KOPT-K1 (cell line): Measurements from ENCODE around the gene SLC19A1.

Experiments used
- H3K27ac ChIP-seq: fragments of 200-600 bp; sonication (generic); 2 replicates; pipeline ENCODE4 v1.5.1; 2016; ENCODE audit warnings: antibody characterized with exemption, mild to moderate bottlenecking, low read depth, low read length; ENCODE audit not compliant: poor library complexity, severe bottlenecking
- H3K36me3 ChIP-seq: fragments of 200-600 bp; sonication (generic); 2 replicates; pipeline ENCODE4 v1.5.1; 2017; ENCODE audit warnings: antibody characterized with exemption, mild to moderate bottlenecking, low read length, moderate library complexity; ENCODE audit not compliant: insufficient read depth
- H3K9me3 ChIP-seq: fragments of 200-600 bp; sonication (generic); 2 replicates; pipeline ENCODE4 v1.5.1; 2017; ENCODE audit warnings: antibody characterized with exemption, low read length, mild to moderate bottlenecking; ENCODE audit not compliant: insufficient read depth, poor library complexity, severe bottlenecking

Gene SLC19A1

DNA sequence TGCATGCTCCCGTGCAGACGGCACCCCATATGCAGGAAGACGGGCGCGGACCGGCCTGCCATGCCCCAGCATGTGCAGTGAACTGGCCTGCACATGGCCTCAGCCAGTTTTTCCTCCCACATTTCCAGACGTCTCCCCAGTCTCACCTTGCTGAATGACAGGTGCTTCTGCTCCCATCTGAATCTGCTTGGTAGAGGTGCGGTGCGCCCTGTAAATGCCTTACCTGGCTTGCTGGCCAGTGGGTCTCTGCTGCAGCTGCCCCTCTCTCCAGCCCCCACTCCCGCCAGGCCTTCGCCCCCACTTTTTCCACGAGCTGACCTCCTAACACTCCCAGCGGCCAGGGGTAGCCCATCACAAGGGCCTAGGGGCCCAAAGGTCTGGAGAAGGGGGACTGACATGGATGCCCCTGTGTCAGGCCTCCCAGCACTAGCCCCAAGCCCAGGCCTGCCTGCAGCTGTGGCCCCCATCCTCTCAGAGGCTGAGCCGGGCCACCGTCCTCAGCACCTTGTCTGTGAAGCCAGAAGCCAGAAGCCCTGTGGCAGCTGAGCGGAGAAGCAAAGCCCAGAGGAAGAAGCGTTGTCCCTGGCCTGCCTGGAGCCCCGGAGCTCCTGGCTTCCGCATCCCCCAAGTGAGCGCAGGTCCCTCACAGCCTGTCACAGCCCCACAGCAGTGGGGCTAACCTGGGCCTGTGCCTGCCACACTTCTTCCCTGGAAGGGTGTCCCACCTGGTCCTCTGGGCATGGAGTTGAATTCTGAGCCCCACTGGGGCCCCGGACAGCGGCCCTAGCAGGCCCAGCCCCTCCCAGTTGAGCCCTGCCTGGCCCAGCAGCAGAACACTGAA, 3.7 kb upstream of the SLC19A1 start:
- no peak overlapping the region for H3K27ac ChIP-seq
- H3K36me3 ChIP-seq, result no peaks in the 10 kb centered on the region
- H3K9me3 ChIP-seq, result no peaks in the 10 kb centered on the region

GRCh38 chr21:45545236-45545570, 3.0 kb upstream of the SLC19A1 start:
- 0 out of 2 replicates have a peak, but pooled peaks cover 2% of the 10 kb centered on the region for H3K36me3 ChIP-seq
- H3K9me3 ChIP-seq, result no peaks in the 10 kb centered on the region
- no peak overlapping the region for H3K27ac ChIP-seq

- H3K27ac ChIP-seq, result no peak overlapping the region
- H3K9me3 ChIP-seq, result no peaks in the 10 kb centered on the region
- H3K36me3 ChIP-seq, result peaks cover 8% of the 10 kb centered on the region; the same call in 1 of the 2 replicates
These were observed 2.4 kb upstream of the SLC19A1 start for GRCh38 chr21:45544449-45545235.

- Histone ChIP-seq H3K36me3 (peaks cover 15% of the 10 kb centered on the region; the same call in 1 of the 2 replicates), H3K27ac (no peak overlapping the region), H3K9me3 (no peaks in the 10 kb centered on the region)
These were observed 1.6 kb upstream of the SLC19A1 start for GRCh38 chr21:45543710-45544448.

- Histone ChIP-seq H3K36me3 (peaks cover 20% of the 10 kb centered on the region; the same call in 1 of the 2 replicates), H3K9me3 (no peaks in the 10 kb centered on the region), H3K27ac (no peak overlapping the region)
These were observed 1.1 kb upstream of the SLC19A1 start for GRCh38 chr21:45543371-45543709.

DNA sequence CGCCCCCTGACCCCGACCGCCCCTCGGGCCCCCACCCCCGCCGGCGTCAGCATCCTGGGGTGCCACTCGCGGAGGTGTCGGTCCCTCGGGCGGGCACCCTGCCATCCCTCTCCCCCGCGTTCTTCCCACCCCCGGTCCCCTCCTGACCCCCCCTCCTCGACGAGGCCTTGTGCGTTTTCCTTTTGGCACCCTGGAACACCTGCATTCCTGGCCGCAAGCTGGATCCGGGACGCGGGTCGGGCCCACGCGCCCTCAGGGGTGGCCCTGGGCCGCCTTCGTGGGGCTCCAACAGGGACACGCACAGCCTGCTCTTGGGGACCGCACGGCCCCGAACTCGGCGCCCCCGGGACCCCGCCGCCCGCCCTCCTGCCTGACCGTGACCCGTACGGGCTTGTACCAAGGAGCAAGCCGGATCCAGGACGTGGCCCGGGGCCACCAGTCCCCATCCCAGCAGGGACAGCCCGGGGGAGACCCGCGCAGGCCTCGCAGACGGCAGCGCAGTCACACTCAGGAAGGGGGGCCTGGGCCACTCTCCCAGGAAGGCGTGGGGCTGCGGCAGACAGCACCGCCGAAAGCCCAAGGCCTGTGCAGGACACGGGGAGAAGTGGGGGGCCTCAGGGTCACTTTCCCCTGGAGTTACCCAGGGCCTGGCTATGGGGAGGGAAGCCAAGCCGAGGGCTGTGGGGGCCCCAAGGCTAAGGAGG, 579 bp upstream of the SLC19A1 start:
- H3K9me3 ChIP-seq, result no peaks in the 10 kb centered on the region
- H3K27ac ChIP-seq, result peak overlapping the region; percentile 73
- H3K36me3 ChIP-seq, result peaks cover 25% of the 10 kb centered on the region; the same call in 1 of the 2 replicates

DNA sequence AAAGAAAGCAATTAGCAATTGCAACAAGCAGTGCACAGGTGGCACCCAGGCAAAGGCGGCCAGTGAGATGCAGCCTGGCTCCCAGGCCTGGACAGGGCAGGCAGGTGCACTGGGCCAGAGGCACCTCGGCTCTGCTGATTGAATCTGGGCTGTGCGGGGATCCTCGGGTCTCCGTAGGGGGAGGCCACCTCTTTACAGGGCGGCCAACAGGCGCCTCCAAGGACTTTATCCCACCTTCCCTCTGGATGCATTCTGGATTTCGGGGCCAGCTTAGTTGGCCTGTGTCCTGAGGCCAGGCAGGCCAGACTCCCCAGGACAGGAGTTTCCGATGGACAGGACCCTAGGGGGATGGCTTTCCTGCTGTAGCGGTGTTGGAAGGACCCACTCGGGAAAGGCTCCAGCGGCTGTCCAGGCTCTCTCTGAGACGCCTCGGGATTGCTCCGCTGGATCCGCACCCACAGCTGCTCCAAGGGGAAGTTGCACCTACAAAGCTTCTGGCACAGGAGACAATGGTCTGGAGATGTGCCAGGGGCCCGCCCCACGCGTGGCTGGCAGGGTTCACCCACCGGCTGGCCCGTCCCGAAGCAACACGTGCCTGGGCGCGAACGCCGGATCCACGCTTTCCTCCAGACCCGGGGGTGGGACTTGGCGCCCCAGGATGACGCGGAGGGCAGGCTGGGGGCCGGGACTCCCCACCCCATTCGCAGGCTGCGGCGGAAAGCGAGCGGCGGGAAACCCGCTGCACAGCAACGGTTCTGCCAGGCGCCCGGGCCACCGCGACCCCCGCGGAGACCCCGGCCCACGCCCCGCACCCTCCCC, 810 bp downstream of the SLC19A1 start:
- Histone ChIP-seq H3K27ac (peak overlapping the region; percentile 73), H3K9me3 (no peaks in the 10 kb centered on the region), H3K36me3 (peaks cover 32% of the 10 kb centered on the region; the same call in 1 of the 2 replicates)

DNA sequence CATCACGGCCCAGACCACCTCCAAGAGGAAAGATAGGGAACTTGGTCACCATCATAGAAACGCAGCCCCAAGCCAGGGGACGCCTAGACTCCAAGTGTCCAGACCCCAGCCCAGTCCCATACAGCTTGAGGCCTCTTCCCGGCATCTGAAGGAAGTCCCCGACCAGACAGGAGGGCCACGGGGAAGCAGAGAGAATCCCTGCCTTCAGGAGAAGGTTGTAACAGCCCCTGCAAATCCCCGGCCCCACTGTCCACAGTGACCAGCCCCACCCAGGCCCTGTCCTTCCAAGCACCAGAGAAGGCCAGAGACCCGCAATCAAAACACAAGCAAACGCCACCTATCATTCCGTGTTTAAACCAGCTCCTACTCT, 1.7 kb downstream of the SLC19A1 start:
- Histone ChIP-seq H3K27ac (peak overlapping the region; percentile 73), H3K36me3 (peaks cover 40% of the 10 kb centered on the region; the same call in 1 of the 2 replicates), H3K9me3 (no peaks in the 10 kb centered on the region)

GRCh38 chr21:45539796-45540600, 2.2 kb downstream of the SLC19A1 start:
- Histone ChIP-seq H3K27ac (no peak overlapping the region), H3K36me3 (peaks cover 46% of the 10 kb centered on the region; the same call in 1 of the 2 replicates), H3K9me3 (no peaks in the 10 kb centered on the region)

DNA sequence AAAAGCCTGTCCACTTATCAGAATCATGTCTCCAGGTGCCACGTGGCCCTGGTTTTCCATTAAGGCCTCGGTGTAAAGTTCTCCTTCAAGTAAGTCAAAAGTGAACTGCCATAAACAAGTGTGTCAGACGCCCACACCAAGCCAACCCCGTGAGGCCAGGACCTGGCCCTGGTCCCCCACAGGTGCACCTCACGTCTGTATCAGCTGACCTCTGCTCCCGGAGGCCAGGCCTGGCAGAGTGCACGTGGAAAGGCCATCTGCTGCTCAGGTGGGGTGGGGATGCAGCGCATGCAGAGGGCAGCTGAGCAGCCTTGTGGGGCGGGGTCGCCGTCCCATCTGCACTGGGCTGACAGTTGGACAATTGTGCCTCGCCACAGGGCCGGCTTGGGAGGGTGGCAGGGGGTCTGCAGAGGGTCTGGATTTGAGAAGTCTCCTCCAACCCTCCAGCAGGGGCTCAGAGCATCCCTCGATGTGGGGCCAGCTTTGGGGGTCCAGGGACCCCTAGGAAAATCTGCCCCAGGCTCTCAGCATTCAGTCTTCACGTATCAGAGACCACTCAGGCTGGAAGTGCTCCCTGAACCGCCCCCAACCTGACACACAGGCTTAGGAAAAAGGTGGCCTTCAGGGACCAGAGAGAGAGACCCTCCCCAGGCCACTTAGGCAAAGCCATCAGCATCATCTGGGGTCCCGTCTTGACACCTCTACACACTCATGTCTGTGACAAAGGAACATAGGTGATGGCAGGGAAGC, 3.0 kb downstream of the SLC19A1 start:
- H3K27ac ChIP-seq, result no peak overlapping the region
- peaks cover 54% of the 10 kb centered on the region; the same call in 1 of the 2 replicates for H3K36me3 ChIP-seq
- no peaks in the 10 kb centered on the region for H3K9me3 ChIP-seq

GRCh38 chr21:45538381-45539045, 3.7 kb downstream of the SLC19A1 start:
- Histone ChIP-seq H3K36me3 (peaks cover 61% of the 10 kb centered on the region; the same call in 1 of the 2 replicates), H3K9me3 (no peaks in the 10 kb centered on the region), H3K27ac (no peak overlapping the region)

- H3K9me3 ChIP-seq, result no peaks in the 10 kb centered on the region
- peaks cover 64% of the 10 kb centered on the region; the same call in 1 of the 2 replicates for H3K36me3 ChIP-seq
- no peak overlapping the region for H3K27ac ChIP-seq
These were observed 4.4 kb downstream of the SLC19A1 start for GRCh38 chr21:45537746-45538291.
